HL-60/S4 treated with retinoic acid at 250 ng/mL for 4 days and 3 days (cell line): Measurements from ENCODE around the gene IGSF21.
"Not testable (repeated sequence)": the region's sequence is repeated elsewhere in the genome, so short reads cannot be mapped to it uniquely, and the experiment has no call there.

Experiments used
- in situ Hi-C: fragments of 300-500 bp; cut with MboI; formaldehyde crosslinking; loops from 2 replicates; pipeline ENCODE4 v1.7.0; 2022; ENCODE audit warnings: low sequenced_read_pairs

The IGSF21 gene

GRCh38 chr1:18350747-18351146, 243.1 kb downstream of the IGSF21 start:
- in situ Hi-C loops: no loop called here

GRCh38 chr1:18351735-18352134, 244.1 kb downstream of the IGSF21 start:
- in situ Hi-C loops: no loop called here

GRCh38 chr1:18352636-18353265, 245.2 kb downstream of the IGSF21 start:
- in situ Hi-C loops: no loop called here

- in situ Hi-C loops: no loop called here
These were observed 245.9 kb downstream of the IGSF21 start for GRCh38 chr1:18353528-18353927.

- in situ Hi-C loops: no loop called here
These were observed 246.4 kb downstream of the IGSF21 start for GRCh38 chr1:18353992-18354391.

GRCh38 chr1:18354612-18355011, 247.0 kb downstream of the IGSF21 start:
- in situ Hi-C loops: no loop called here

- in situ Hi-C loops: no loop called here
These were observed 250.1 kb downstream of the IGSF21 start for GRCh38 chr1:18357622-18358230.

- in situ Hi-C loops: no loop called here
These were observed 251.0 kb downstream of the IGSF21 start for GRCh38 chr1:18358600-18358999.

GRCh38 chr1:18360251-18360650, 252.7 kb downstream of the IGSF21 start:
- in situ Hi-C loops: no loop called here

GRCh38 chr1:18362150-18362549, 254.6 kb downstream of the IGSF21 start:
- in situ Hi-C loops: no loop called here

- in situ Hi-C loops: no loop called here
These were observed 255.8 kb downstream of the IGSF21 start for GRCh38 chr1:18363436-18363835.

GRCh38 chr1:18365099-18365705, 257.6 kb downstream of the IGSF21 start:
- in situ Hi-C loops: no loop called here

- in situ Hi-C loops: not testable (repeated sequence)
These were observed 264.9 kb downstream of the IGSF21 start for GRCh38 chr1:18372505-18372904.

- in situ Hi-C loops: no loop called here
These were observed 265.6 kb downstream of the IGSF21 start for GRCh38 chr1:18373151-18373550.

GRCh38 chr1:18373882-18374493, 266.4 kb downstream of the IGSF21 start:
- in situ Hi-C loops: no loop called here

- in situ Hi-C loops: no loop called here
These were observed 269.1 kb downstream of the IGSF21 start for GRCh38 chr1:18376661-18377060.

GRCh38 chr1:18380288-18380687, 272.7 kb downstream of the IGSF21 start:
- in situ Hi-C loops: no loop called here

GRCh38 chr1:18384059-18384458, 276.5 kb downstream of the IGSF21 start:
- in situ Hi-C loops: no loop called here

GRCh38 chr1:18384471-18384870, 276.9 kb downstream of the IGSF21 start:
- in situ Hi-C loops: no loop called here

- in situ Hi-C loops: no loop called here
These were observed 277.7 kb downstream of the IGSF21 start for GRCh38 chr1:18385239-18385790.

- in situ Hi-C loops: no loop called here
These were observed 279.0 kb downstream of the IGSF21 start for GRCh38 chr1:18386591-18386990.

GRCh38 chr1:18387307-18387706, 279.7 kb downstream of the IGSF21 start:
- in situ Hi-C loops: no loop called here
